Kidney (tissue), 14 donors: ENCODE results near the gene ZNF324. TPM values are rescaled to one million over a fixed set of nuclear protein-coding genes. Genes with fewer than 3 reads are reported as not detected.
"Not testable (repeated sequence)": the region's sequence is repeated elsewhere in the genome, so short reads cannot be mapped to it uniquely, and the experiment has no call there.

Experiments used
- DNase-seq, 5 donors: peaks; one replicate each; pipeline ENCODE4 v3.0.0-alpha.2; 2013 to 2020
- FAIRE-seq: peaks from 2 replicates; lab custom pipeline; 2012; peaks lifted over from hg19 to GRCh38; lab: Jason Lieb, UNC
- H3K27ac ChIP-seq, 2 donors: one replicate each; pipeline ENCODE4 v1.7.0; 2013; ENCODE audit warnings: low read depth in 2 of 2, low read length in 2 of 2, inconsistent platforms in 1 of 2
- H3K27me3 ChIP-seq: one replicate; pipeline ENCODE4 v1.7.1; 2013; ENCODE audit warnings: low read length, inconsistent platforms; ENCODE audit not compliant: control insufficient read depth, insufficient read depth
- H3K36me3 ChIP-seq, 3 donors: one replicate each; pipeline versions ENCODE4 v1.7.0 to v1.7.1; 2013; ENCODE audit warnings: low read length in 3 of 3, control low read depth in 1 of 3, inconsistent platforms in 1 of 3; ENCODE audit not compliant: insufficient read depth in 3 of 3, control insufficient read depth in 2 of 3
- H3K4me1 ChIP-seq, 3 donors: one replicate each; pipeline versions ENCODE4 v1.7.0 to v1.7.1; 2013; ENCODE audit warnings: low read length in 3 of 3, inconsistent platforms in 1 of 3, low read depth in 1 of 3; ENCODE audit not compliant: control insufficient read depth in 2 of 3, insufficient read depth in 2 of 3
- H3K4me3 ChIP-seq, 3 donors: one replicate each; pipeline versions ENCODE4 v1.7.0 to v1.8.1; 2013; ENCODE audit warnings: low read length in 3 of 3, control low read depth in 1 of 3, inconsistent platforms in 1 of 3
- H3K9ac ChIP-seq, 3 donors: one replicate each; pipeline versions ENCODE4 v1.7.0 to v1.7.1; 2013; ENCODE audit warnings: low read length in 3 of 3, control low read depth in 1 of 3, inconsistent platforms in 1 of 3
- H3K9me3 ChIP-seq, 3 donors: one replicate each; pipeline versions ENCODE4 v1.7.0 to v1.7.1; 2013; ENCODE audit warnings: low read length in 3 of 3, control low read depth in 1 of 3, inconsistent platforms in 1 of 3; ENCODE audit not compliant: control insufficient read depth in 2 of 3, insufficient read depth in 1 of 3
- intact Hi-C: fragments of 100-400 bp; cut with DNase I; formaldehyde crosslinking; loops from one replicate; pipeline ENCODE4 v1.11.1; 2022
- polyA plus RNA-seq: library from polyadenylated mRNA; stranded (reverse); fragments of 350-450 nt; fragmentation: Illumina TruSeq; extraction: RNeasy Lipid Tissue Mini Kit (QIAGEN cat#74804); gene quantifications from one replicate; pipeline ENCODE4 v1.2.3, GENCODE V29; 2014; ENCODE audit warnings: low read depth, low replicate concordance; ENCODE audit not compliant: insufficient read depth
- total RNA-seq: library from RNA; stranded (reverse); fragmentation: NEBNext Ultra II Directional; extraction: Animal tissue kit (Norgen Biotek cat#: 25700); gene quantifications from one replicate; pipeline ENCODE4 v1.2.1, GENCODE V29; 2021
- TF ChIP-seq, protein P1 (sequence below): IDR thresholded peaks from 3 replicates; pipeline ENCODE4 v1.5.1; 2012; ENCODE audit warnings: mild to moderate bottlenecking, moderate library complexity, borderline replicate concordance; ENCODE audit not compliant: insufficient read depth; ENCODE audit errors: extremely low read depth
- donor health status: control.
- donor health status: control.
- donor health status: control.
- donor health status: control.
- donor health status: control.
- donor health status: DM: yes; HTN: yes; CAD: no.
- donor health status: Normal renal cell carcinoma (clear cell type).

Gene ZNF324
- total and polyA plus RNA-seq, 2 donors from 2014 or later: 3.9 to 13.0 TPM

DNA sequence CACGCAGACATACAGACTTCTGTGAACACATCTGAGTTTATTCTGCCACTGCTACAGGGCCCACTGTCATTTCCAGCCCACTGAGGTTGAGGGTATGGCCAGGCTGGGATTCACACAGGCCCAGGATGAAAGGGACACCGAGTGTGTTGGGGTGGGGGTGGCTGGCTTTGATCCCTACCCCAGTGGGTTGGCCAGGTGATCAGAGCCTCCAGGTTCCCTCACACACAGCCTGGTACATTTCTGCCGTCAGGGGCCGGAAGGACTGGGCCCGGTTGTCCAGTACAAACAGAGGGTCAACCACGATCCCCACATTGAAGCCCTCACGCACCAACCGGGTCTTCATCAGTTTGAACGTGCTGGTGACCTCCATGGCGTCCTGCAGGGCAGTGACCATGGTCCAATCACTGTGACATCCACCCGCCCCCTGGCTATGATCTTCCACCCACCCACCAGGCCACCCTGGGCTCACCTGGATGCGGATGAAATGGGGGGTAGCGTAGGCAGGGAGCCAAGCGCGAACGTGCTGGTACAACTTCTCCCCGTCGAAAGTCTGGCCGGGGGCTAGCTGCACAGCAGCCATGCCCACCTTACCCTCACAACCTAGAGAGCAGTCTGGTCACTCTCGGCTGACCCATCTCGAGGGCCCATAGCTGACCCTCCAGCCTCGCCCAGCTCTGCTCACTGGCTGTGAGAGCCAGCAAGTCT is 31.6 kb downstream of the ZNF324 start:
- no peak for FAIRE-seq
- Histone ChIP-seq H3K4me1 (peaks cover 0 to 20% (median 6%) of the 10 kb centered on the region in 3 donors), H3K27ac (no peak overlapping the region), H3K27me3 (no peaks in the 10 kb centered on the region), H3K9ac (peak overlapping the region in 2 of 3 donors; percentile 35 to 51), H3K4me3 (peak overlapping the region; percentile 72 to 97 (median 74)), H3K36me3 (no peaks in the 10 kb centered on the region), H3K9me3 (no peaks in the 10 kb centered on the region)
- intact Hi-C loops: no loop called here
- TF ChIP-seq, protein P1, sequence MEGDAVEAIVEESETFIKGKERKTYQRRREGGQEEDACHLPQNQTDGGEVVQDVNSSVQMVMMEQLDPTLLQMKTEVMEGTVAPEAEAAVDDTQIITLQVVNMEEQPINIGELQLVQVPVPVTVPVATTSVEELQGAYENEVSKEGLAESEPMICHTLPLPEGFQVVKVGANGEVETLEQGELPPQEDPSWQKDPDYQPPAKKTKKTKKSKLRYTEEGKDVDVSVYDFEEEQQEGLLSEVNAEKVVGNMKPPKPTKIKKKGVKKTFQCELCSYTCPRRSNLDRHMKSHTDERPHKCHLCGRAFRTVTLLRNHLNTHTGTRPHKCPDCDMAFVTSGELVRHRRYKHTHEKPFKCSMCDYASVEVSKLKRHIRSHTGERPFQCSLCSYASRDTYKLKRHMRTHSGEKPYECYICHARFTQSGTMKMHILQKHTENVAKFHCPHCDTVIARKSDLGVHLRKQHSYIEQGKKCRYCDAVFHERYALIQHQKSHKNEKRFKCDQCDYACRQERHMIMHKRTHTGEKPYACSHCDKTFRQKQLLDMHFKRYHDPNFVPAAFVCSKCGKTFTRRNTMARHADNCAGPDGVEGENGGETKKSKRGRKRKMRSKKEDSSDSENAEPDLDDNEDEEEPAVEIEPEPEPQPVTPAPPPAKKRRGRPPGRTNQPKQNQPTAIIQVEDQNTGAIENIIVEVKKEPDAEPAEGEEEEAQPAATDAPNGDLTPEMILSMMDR: no peak
- no peak for DNase-seq

DNA sequence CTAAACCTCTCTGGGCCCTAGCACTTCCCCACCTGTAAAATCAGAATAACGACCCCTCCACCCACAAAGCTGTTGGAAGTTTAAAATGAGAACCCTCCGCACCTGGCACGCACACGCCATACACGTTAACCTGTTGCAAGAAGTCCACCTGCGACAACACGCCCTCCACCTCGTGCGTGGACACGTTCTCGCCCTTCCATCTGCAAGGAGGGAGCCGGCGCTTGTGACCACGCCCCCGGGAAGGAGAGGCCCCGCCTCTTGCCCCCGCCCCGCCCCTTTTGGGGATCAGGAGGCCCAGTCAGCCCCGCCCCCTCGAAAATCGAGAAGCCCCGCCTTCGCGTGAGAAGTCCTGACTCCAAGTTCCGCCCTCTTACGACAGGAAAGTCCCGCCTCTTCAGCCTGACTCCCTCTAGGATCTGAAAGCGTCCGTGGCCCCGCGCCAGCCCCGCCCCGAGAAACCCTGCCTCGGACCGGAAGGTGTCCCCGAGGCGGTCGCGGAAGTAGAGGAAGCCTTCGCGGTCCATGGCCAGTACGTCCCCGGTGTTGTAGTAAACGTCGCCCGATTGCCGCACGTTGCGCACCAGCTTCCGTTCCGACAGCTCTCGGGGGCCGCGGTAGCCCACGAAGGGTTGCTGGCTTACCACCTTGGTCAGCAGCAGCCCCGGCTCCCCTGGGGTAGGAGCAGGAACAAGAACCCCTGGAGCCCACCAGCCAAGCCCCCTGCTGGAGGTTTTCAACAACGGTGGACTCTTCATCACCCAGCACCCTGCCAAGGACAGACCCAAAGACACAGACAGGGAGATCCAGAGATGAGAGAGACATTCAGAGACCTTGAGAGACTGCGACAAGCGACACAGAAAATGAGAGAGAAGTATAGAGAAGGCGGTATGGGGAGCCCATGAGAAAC is 32.4 kb downstream of the ZNF324 start:
- Histone ChIP-seq H3K9ac (peak overlapping the region; percentile 37 to 93 (median 90)), H3K4me3 (peak overlapping the region; percentile 72 to 97 (median 90)), H3K27ac (peak overlapping the region; percentile 81 to 82), H3K36me3 (no peaks in the 10 kb centered on the region), H3K27me3 (no peaks in the 10 kb centered on the region), H3K9me3 (no peaks in the 10 kb centered on the region), H3K4me1 (peaks cover 0 to 20% (median 6%) of the 10 kb centered on the region in 3 donors)
- TF ChIP-seq, protein P1: peak; percentile 3
- intact Hi-C loops: no loop called here
- DNase-seq: peak; percentile 99 to 100 (median 100)
- peak; percentile 68 for FAIRE-seq

DNA sequence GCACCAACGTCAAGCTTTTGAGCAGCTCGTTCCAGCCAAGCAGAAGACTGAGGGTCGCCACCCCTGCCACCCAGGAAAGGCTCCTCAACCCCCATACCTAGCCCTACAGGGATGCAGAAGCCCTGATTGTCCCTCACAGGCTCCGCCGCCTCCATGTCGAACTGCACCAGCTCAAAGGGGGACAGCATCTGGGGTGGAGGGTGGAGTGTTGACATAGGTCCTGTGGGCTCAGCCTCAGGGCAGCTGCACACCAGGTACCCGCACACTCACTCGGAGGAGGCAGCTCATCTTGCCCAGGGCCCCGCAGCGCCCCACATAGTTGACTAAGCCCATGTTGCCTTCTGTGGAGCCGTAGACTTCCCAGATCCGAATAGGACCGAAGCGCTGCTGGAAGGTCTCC is 33.4 kb downstream of the ZNF324 start:
- peak overlapping the region in 1 of 3 donors; percentile 93 for H3K9ac ChIP-seq
- FAIRE-seq: no peak
- no peak for DNase-seq

DNA sequence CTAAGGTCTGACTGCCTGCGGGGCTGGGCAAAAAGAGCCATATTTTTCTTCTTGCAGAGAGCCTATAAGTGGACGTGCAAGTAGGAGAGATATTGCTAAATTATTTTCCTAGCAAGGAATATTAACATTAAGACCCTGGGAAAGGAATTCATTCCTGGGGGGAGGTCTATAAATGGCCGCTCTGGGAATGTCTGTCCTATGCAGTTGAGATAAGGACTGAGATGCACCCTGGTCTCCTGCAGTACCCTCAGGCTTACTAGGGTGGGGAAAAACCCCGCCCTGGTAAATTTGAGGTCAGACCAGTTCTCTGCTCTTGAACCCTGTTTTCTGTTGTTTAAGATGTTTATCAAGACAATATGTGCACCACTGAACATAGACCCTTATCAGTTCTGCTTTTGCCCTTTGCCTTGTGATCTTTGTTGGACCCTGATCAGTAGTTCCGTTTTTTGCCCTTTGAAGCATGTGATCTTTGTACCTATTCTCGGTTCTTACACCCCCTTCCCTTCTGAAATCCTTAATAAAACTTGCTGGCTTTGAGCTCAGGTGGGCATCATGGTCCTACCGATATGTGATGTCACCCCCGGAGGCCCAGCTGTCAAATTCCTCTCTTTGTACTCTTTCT is 40.8 kb downstream of the ZNF324 start:
- H3K4me1 ChIP-seq, H3K36me3 ChIP-seq, H3K9ac ChIP-seq, H3K27ac ChIP-seq, intact Hi-C loops, H3K27me3 ChIP-seq, DNase-seq, FAIRE-seq, H3K9me3 ChIP-seq, H3K4me3 ChIP-seq: not testable (repeated sequence)

More for the DNA sequence above, 33.4 kb downstream of the ZNF324 start:
- no peak overlapping the region for H3K27ac ChIP-seq
- peaks cover 0 to 20% (median 6%) of the 10 kb centered on the region in 3 donors for H3K4me1 ChIP-seq
- no peaks in the 10 kb centered on the region for H3K27me3 ChIP-seq
- TF ChIP-seq, protein P1: no peak
- intact Hi-C loops: no loop called here
- H3K9me3 ChIP-seq: no peaks in the 10 kb centered on the region
- peak overlapping the region in 2 of 3 donors; percentile 90 to 97 for H3K4me3 ChIP-seq
- no peaks in the 10 kb centered on the region for H3K36me3 ChIP-seq
